BLaER1 treated with 17β-estradiol and CSF1 and Interleukin-3, amounts not matched to agents 10 nM and 100 nM (cell line): Measurements from ENCODE around the gene DEAF1.

Experiments used
- H3K27ac ChIP-seq, 11 experiments: shearing (Covaris generic); formaldehyde crosslinking; 2 replicates each; pipeline ENCODE4 v1.8.1; 2022
- H3K27me3 ChIP-seq, 11 experiments: shearing (Covaris generic); formaldehyde crosslinking; 2 replicates each; pipeline ENCODE4 v1.8.1; 2022
- H3K36me3 ChIP-seq, 11 experiments: shearing (Covaris generic); formaldehyde crosslinking; 2 replicates each; pipeline ENCODE4 v1.8.1; 2022
- H3K4me1 ChIP-seq, 10 experiments: shearing (Covaris generic); formaldehyde crosslinking; 2 replicates each; pipeline ENCODE4 v1.8.1; 2022
- H3K4me2 ChIP-seq, 11 experiments: shearing (Covaris generic); formaldehyde crosslinking; 2 replicates each; pipeline ENCODE4 v1.8.1; 2022
- H3K4me3 ChIP-seq, 10 experiments: shearing (Covaris generic); formaldehyde crosslinking; 2 replicates each; pipeline ENCODE4 v1.8.1; 2022
- H3K9ac ChIP-seq, 11 experiments: shearing (Covaris generic); formaldehyde crosslinking; 2 replicates each; pipeline ENCODE4 v1.8.1; 2022
- H3K9me3 ChIP-seq, 11 experiments: shearing (Covaris generic); formaldehyde crosslinking; replicated peaks in 1 of 11; 2 replicates each; pipeline ENCODE4 v1.8.1; 2022
- H4K20me1 ChIP-seq, 11 experiments: shearing (Covaris generic); formaldehyde crosslinking; 2 replicates each; pipeline ENCODE4 v1.8.1; 2022
- Cebpa-rat ChIP-seq, 11 experiments: shearing (Covaris generic); IDR thresholded peaks; 2 replicates each; pipeline ENCODE4 v1.8.1; 2022

The DEAF1 gene

GRCh38 chr11:699753-700152, 4.7 kb upstream of the DEAF1 start:
- no peak overlapping the region for H3K4me3 ChIP-seq
- H3K27me3 ChIP-seq, result peaks cover 0 to 8% (median 3%) of the 10 kb centered on the region in 11 experiments; a peak in 16 of 22 replicates

GRCh38 chr11:699116-699508, 4.1 kb upstream of the DEAF1 start:
- Histone ChIP-seq H3K27ac (peak overlapping the region in 10 of 11 experiments; percentile 97 to 100 (median 100); a peak in 20 of 22 replicates), H3K9me3 (peaks cover 0 to 10% (median 0%) of the 10 kb centered on the region in 11 experiments; a peak in 8 of 22 replicates), H3K27me3 (peaks cover 0 to 2% (median 0%) of the 10 kb centered on the region in 11 experiments; a peak in 2 of 22 replicates), H3K4me1 (peaks cover 63 to 74% (median 71%) of the 10 kb centered on the region in 10 experiments), H3K9ac (peak overlapping the region; percentile 95 to 100 (median 99); a peak in 17 of 22 replicates), H4K20me1 (peaks cover 0 to 52% (median 14%) of the 10 kb centered on the region in 11 experiments; a peak in 12 of 22 replicates), H3K4me3 (peak overlapping the region in 2 of 10 experiments; percentile 8 to 94; a peak in 2 of 20 replicates), H3K4me2 (peak overlapping the region; percentile 72 to 97 (median 89)), H3K36me3 (peaks cover 9 to 43% (median 21%) of the 10 kb centered on the region in 11 experiments)
- TF ChIP-seq Cebpa-rat (IDR thresholded peaks at IDR 0.05), result no peak

More at GRCh38 chr11:699753-700152, 4.7 kb upstream of the DEAF1 start:
- peaks cover 9 to 49% (median 27%) of the 10 kb centered on the region in 11 experiments for H3K36me3 ChIP-seq
- H3K27ac ChIP-seq, result peak overlapping the region in 10 of 11 experiments; percentile 58 to 100 (median 100); a peak in 16 of 22 replicates
- peaks cover 0 to 57% (median 21%) of the 10 kb centered on the region in 11 experiments; a peak in 13 of 22 replicates for H4K20me1 ChIP-seq
- peaks cover 0 to 10% (median 0%) of the 10 kb centered on the region in 11 experiments; a peak in 8 of 22 replicates for H3K9me3 ChIP-seq
- TF ChIP-seq Cebpa-rat (IDR thresholded peaks at IDR 0.05), result no peak
- H3K9ac ChIP-seq, result peak overlapping the region in 9 of 11 experiments; percentile 6 to 99 (median 39); a peak in 12 of 22 replicates
- H3K4me1 ChIP-seq, result peaks cover 61 to 74% (median 71%) of the 10 kb centered on the region in 10 experiments
- peak overlapping the region; percentile 72 to 97 (median 89) for H3K4me2 ChIP-seq

DNA sequence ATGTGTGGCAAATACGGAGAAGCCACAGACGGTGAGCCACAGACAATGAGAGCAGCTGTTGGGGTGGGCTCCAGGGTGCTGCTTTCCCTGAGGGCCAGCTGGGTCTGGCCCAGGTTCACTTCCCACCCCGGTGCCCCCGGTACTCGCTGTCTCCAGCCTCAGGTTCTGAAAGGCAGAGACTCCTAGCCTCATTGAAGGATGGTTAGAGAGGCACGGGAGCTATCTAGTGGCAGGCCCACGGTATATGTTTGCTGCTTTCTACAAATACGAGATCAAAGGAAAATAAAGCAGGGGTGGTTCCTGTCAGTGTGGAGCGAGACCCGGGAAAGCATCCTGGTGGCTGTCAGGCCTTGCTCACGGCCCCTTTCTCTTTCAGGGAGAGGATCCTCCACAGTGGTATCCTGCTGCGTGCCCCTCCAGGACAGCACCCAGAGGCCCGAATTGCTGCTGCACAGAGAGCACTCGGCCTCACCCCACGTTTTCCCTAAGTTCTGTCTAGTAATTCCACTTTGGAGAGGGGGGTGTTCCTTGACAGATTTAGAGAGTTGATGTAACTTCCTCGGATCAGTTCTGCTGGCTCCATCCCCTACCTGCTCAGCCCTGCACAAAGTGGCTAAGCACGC, 3.6 kb upstream of the DEAF1 start:
- peaks cover 0 to 10% (median 0%) of the 10 kb centered on the region in 11 experiments; a peak in 8 of 22 replicates for H3K9me3 ChIP-seq
- H3K27me3 ChIP-seq, result no peaks in the 10 kb centered on the region
- H4K20me1 ChIP-seq, result peaks cover 0 to 55% (median 14%) of the 10 kb centered on the region in 11 experiments; a peak in 13 of 22 replicates
- H3K27ac ChIP-seq, result peak overlapping the region; percentile 97 to 100 (median 100); a peak in 21 of 22 replicates
- peak overlapping the region; percentile 95 to 100 (median 99) for H3K9ac ChIP-seq
- peaks cover 9 to 42% (median 21%) of the 10 kb centered on the region in 11 experiments for H3K36me3 ChIP-seq
- TF ChIP-seq Cebpa-rat (IDR thresholded peaks at IDR 0.05), result no peak
- H3K4me1 ChIP-seq, result peaks cover 68 to 80% (median 76%) of the 10 kb centered on the region in 10 experiments
- peak overlapping the region in 5 of 10 experiments; percentile 8 to 94 (median 73); a peak in 6 of 20 replicates for H3K4me3 ChIP-seq
- peak overlapping the region; percentile 72 to 97 (median 89) for H3K4me2 ChIP-seq

DNA sequence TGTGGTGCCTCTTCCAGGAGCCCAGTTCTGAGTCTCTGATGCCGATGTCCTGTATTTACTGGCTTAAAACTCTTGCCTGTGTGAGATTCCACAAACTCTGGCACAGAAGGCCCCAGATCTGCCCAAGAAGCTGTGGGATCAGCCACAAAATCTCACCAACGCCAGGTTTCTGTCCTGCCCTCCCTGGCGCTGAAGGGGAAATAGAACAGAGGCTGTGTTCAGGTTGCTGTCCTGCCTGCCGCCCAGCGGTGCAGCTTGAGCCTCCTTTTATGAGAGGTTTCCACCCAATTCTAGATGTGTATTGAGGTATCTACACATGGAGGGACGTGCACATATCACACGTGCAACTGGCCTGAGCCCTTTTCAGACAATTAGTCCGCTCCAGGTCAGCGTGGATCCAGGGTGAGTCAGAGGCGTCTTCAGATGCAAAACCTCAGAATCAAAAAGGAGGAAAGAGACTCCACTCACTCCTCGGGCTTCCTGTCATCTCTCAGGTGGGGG, 2.8 kb upstream of the DEAF1 start:
- Histone ChIP-seq H3K4me3 (peak overlapping the region in 8 of 10 experiments; percentile 8 to 94 (median 80); a peak in 9 of 20 replicates), H3K27me3 (no peaks in the 10 kb centered on the region), H4K20me1 (peaks cover 5 to 55% (median 16%) of the 10 kb centered on the region in 11 experiments; a peak in 19 of 22 replicates), H3K4me2 (peak overlapping the region; percentile 72 to 97 (median 89)), H3K9ac (peak overlapping the region; percentile 95 to 100 (median 99)), H3K9me3 (peaks cover 0 to 10% (median 0%) of the 10 kb centered on the region in 11 experiments; a peak in 8 of 22 replicates), H3K36me3 (peaks cover 9 to 35% (median 14%) of the 10 kb centered on the region in 11 experiments), H3K27ac (peak overlapping the region; percentile 97 to 100 (median 100)), H3K4me1 (peaks cover 73 to 85% (median 78%) of the 10 kb centered on the region in 10 experiments)
- TF ChIP-seq Cebpa-rat (IDR thresholded peaks at IDR 0.05), result no peak

GRCh38 chr11:696955-697491, 2.0 kb upstream of the DEAF1 start:
- peaks cover 5 to 28% (median 6%) of the 10 kb centered on the region in 11 experiments for H3K36me3 ChIP-seq
- H3K4me2 ChIP-seq, result peak overlapping the region; percentile 72 to 97 (median 89)
- peak overlapping the region; percentile 97 to 100 (median 100) for H3K27ac ChIP-seq
- H3K27me3 ChIP-seq, result no peaks in the 10 kb centered on the region
- peaks cover 0 to 7% (median 0%) of the 10 kb centered on the region in 11 experiments; a peak in 8 of 22 replicates for H3K9me3 ChIP-seq
- H4K20me1 ChIP-seq, result peaks cover 11 to 58% (median 24%) of the 10 kb centered on the region in 11 experiments; a peak in 21 of 22 replicates
- TF ChIP-seq Cebpa-rat (IDR thresholded peaks at IDR 0.05), result peak in 5 of 11 experiments; percentile 9 to 45 (median 40); a peak in 3 of 22 replicates
- peaks cover 73 to 86% (median 81%) of the 10 kb centered on the region in 10 experiments for H3K4me1 ChIP-seq
- peak overlapping the region; percentile 95 to 100 (median 99) for H3K9ac ChIP-seq
- H3K4me3 ChIP-seq, result peak overlapping the region; percentile 70 to 94 (median 88); a peak in 19 of 20 replicates

GRCh38 chr11:695538-696248, 671 bp upstream of the DEAF1 start, which contains the start of gene TMEM80:
TSS of gene TMEM80 (plus strand) at chr11:695816. CDS start at chr11:695828, 12 bp downstream.
- peaks cover 24 to 66% (median 38%) of the 10 kb centered on the region in 11 experiments for H4K20me1 ChIP-seq

GRCh38 chr11:695288-695537, 191 bp upstream of the DEAF1 start:
- Histone ChIP-seq H3K9ac (peak overlapping the region; percentile 95 to 100 (median 99)), H3K4me1 (peaks cover 70 to 84% (median 79%) of the 10 kb centered on the region in 10 experiments), H3K27ac (peak overlapping the region; percentile 97 to 100 (median 100)), H3K4me3 (peak overlapping the region; percentile 70 to 94 (median 88)), H3K4me2 (peak overlapping the region; percentile 15 to 89 (median 49); a peak in 15 of 22 replicates), H3K36me3 (peaks cover 4 to 30% (median 12%) of the 10 kb centered on the region in 11 experiments; a peak in 14 of 22 replicates), H4K20me1 (peaks cover 25 to 65% (median 41%) of the 10 kb centered on the region in 11 experiments), H3K27me3 (no peaks in the 10 kb centered on the region), H3K9me3 (no peaks in the 10 kb centered on the region)
- TF ChIP-seq Cebpa-rat (IDR thresholded peaks at IDR 0.05), result no peak

More at GRCh38 chr11:695538-696248, 671 bp upstream of the DEAF1 start, which contains the start of gene TMEM80:
- H3K9ac ChIP-seq, result peak within 1 kb of the TSS; percentile 95 to 100 (median 99)
- TF ChIP-seq Cebpa-rat (IDR thresholded peaks at IDR 0.05), result no peak
- H3K9me3 ChIP-seq, result no peaks in the 10 kb centered on the region
- H3K4me2 ChIP-seq, result peak within 1 kb of the TSS; percentile 98 to 100 (median 100)
- H3K4me3 ChIP-seq, result peak within 1 kb of the TSS; percentile 70 to 94 (median 88)
- peak within 1 kb of the TSS; percentile 97 to 100 (median 100) for H3K27ac ChIP-seq
- no peaks in the 10 kb centered on the region for H3K27me3 ChIP-seq
- peaks cover 75 to 86% (median 82%) of the 10 kb centered on the region in 10 experiments for H3K4me1 ChIP-seq
- peaks cover under 1 to 28% (median 10%) of the 10 kb centered on the region in 11 experiments; a peak in 15 of 22 replicates for H3K36me3 ChIP-seq
